Heart left ventricle (tissue), 16 donors: ENCODE measurements around the gene CYTH4. TPM values are rescaled to one million over a fixed set of nuclear protein-coding genes. Genes with fewer than 3 reads are reported as not detected.

Experiments
- ATAC-seq, 4 donors: fragments of 200-7000 bp; cut with Tn5 transposase; one replicate each; pipeline ENCODE4 v1.9.1; 2020 to 2022; ENCODE audit warnings: moderate library complexity in 4 of 4, mild to moderate bottlenecking in 3 of 4, moderate number of reproducible peaks in 1 of 4
- DNase-seq, 5 donors: peaks; one replicate each; pipeline ENCODE4 v3.0.0-alpha.2; 2020
- H3K27ac ChIP-seq, 12 donors: fragments of 200-600 bp; sonication (generic) in 4 of 12; one replicate each; pipeline versions ENCODE4 v1.5.0 to v1.8.0; 2016 to 2022; ENCODE audit warnings: mild to moderate bottlenecking in 2 of 12
- H3K27me3 ChIP-seq, 9 donors: fragments of 200-600 bp; sonication (generic) in 2 of 9; one replicate each; pipeline versions ENCODE4 v1.5.1 to v1.8.0; 2016 to 2022; ENCODE audit warnings: mild to moderate bottlenecking in 3 of 9
- H3K36me3 ChIP-seq, 9 donors: fragments of 200-600 bp; sonication (generic) in 2 of 9; one replicate each; pipeline versions ENCODE4 v1.5.0 to v1.8.0; 2018 to 2022; ENCODE audit warnings: mild to moderate bottlenecking in 2 of 9
- H3K4me1 ChIP-seq, 12 donors: fragments of 200-600 bp; sonication (generic) in 4 of 12; one replicate each; pipeline versions ENCODE4 v1.5.0 to v1.8.0; 2016 to 2022; ENCODE audit warnings: mild to moderate bottlenecking in 3 of 12
- H3K4me3 ChIP-seq, 12 donors: fragments of 200-600 bp; sonication (generic) in 4 of 12; one replicate each; pipeline versions ENCODE4 v1.5.0 to v1.8.0; 2017 to 2022; ENCODE audit warnings: mild to moderate bottlenecking in 9 of 12, moderate library complexity in 4 of 12
- H3K9me3 ChIP-seq, 12 donors: fragments of 200-600 bp; sonication (generic) in 4 of 12; one replicate each; pipeline versions ENCODE4 v1.5.0 to v1.8.0; 2016 to 2022; ENCODE audit warnings: mild to moderate bottlenecking in 1 of 12
- CTCF ChIP-seq, 12 donors: fragments of 200-600 bp; sonication (generic) in 4 of 12; IDR thresholded peaks; one replicate each; pipeline versions ENCODE4 v1.5.0 to v1.8.0; 2018 to 2022; ENCODE audit warnings: antibody characterized with exemption in 12 of 12, mild to moderate bottlenecking in 5 of 12
- POLR2A ChIP-seq, 2 donors: fragments of 450-650 bp; IDR thresholded peaks; one replicate each; pipeline ENCODE4 v1.6.1; 2017; ENCODE audit warnings: antibody characterized with exemption in 2 of 2, mild to moderate bottlenecking in 2 of 2, moderate library complexity in 2 of 2
- WGBS, 4 donors: extraction: QIAGEN DNeasy Blood & Tissue Kit in 2 of 4; methylation state at CpG; one replicate each; pipeline versions ENCODE4 v1.1.5 to v1.1.7; 2013 to 2018; 5-methylcytosine and 5-hydroxymethylcytosine counted together
- intact Hi-C, 10 donors: fragments of 100-400 bp; cut with DNase I; formaldehyde crosslinking; loops; one replicate each; pipeline versions ENCODE4 v1.11.1 to v1.14.2; 2022
- polyA plus RNA-seq, 2 donors: library from polyadenylated mRNA; stranded (reverse); fragments of 200-250 nt; gene quantifications; one replicate each; pipeline ENCODE4 v1.2.3, GENCODE V29; 2013
- total RNA-seq, 9 donors: library from RNA; depleted of rRNA in 2 of 9; stranded (reverse); fragments of >200 nt in 2 of 9; fragmentation: NEBNext Ultra II Directional in 3 of 9; extraction: Animal tissue kit (Norgen Biotek cat#: 25700) in 3 of 9; gene quantifications; one replicate each; pipeline versions ENCODE4 v1.1.0 to v1.2.4, GENCODE V29; 2016 to 2023
- donor health status: ischemic (EF 13 %, LVEDD 7.1; RV severe dilation, severe dysfunction).
- donor health status: healthy with polysubstance abuse.
- donor health status: DM: no; HTN: yes; CAD: no.
- donor health status: DM: no; HTN: no; CAD: no.
- donor health status: ischemic (EF 25% LVEDD 6.9; RV normal size, moderate dysfunction).
- donor health status: ischemic (EF 25% LVEDD 5.7; RV mildly dilated, moderate dysfunction).
- donor health status: healthy.
- donor health status: DM: yes; HTN: yes; CAD: no.
- donor health status: ischemic (EF 35%, LVEDD 5.7; RV mildly dilated, moderate dysfunction).
- donor health status: nonischemic (EF 11% LVEDD 7.7; RV severe dilation, severe dysfunction).
- donor health status: DM: yes; HTN: yes; CAD: no.
- donor health status: PGD.
- donor health status: ischemic (EF 29% LVEDD 5.4; RV normal size, mild dysfunction).
- donor health status: nonischemic (EF 23%, LVEDD 6.1; RV moderate dilation, normal function).

CYTH4 gene
- total and polyA plus RNA-seq, 11 donors, result 2.4 to 57.8 (median 4.3) TPM

GRCh38 chr22:37260155-37260795, 22.0 kb upstream of the CYTH4 start:
- TF ChIP-seq CTCF (IDR thresholded peaks at IDR 0.05) (no peak), POLR2A (IDR thresholded peaks at IDR 0.05) (no peak)
- Histone ChIP-seq H3K4me3 (no peak overlapping the region), H3K27me3 (peaks cover 5 to 76% (median 27%) of the 10 kb centered on the region in 9 donors), H3K36me3 (no peaks in the 10 kb centered on the region), H3K9me3 (peaks cover 0 to 17% (median 12%) of the 10 kb centered on the region in 12 donors), H3K4me1 (peaks cover 0 to 21% (median 2%) of the 10 kb centered on the region in 12 donors), H3K27ac (no peak overlapping the region)
- ATAC-seq (peak in 1 of 4 donors; percentile 12), DNase-seq (no peak)
- intact Hi-C loops, result loop anchor here in 4 of 10 donors (5.0 to 10.0 kb wide), 3 partner anchors 95 to 713 kb away; no protein-coding TSS in a partner anchor
- WGBS, 4 donors, result 47 to 63% (median 54%) methylated on average over 10 to 15 of the region's 15 CpGs

- H3K9me3 ChIP-seq, result peaks cover 0 to 17% (median 12%) of the 10 kb centered on the region in 12 donors
- ATAC-seq (peak; percentile 37 to 78 (median 69)), DNase-seq (peak; percentile 32 to 78 (median 57))
- TF ChIP-seq CTCF (IDR thresholded peaks at IDR 0.05), result peak; percentile 69 to 93 (median 86)
- TF ChIP-seq POLR2A (IDR thresholded peaks at IDR 0.05), result no peak
- intact Hi-C loops, result loop anchor here in 4 of 10 donors (1.0 to 10.0 kb wide), 4 partner anchors 96 to 714 kb away; no protein-coding TSS in a partner anchor
- H3K27me3 ChIP-seq, result peaks cover 4 to 76% (median 26%) of the 10 kb centered on the region in 9 donors
- no peak overlapping the region for H3K27ac ChIP-seq
- no peaks in the 10 kb centered on the region for H3K36me3 ChIP-seq
- 24 to 28% (median 25%) methylated on average over 14 of the region's 14 CpGs for WGBS, 4 donors
- peaks cover 0 to 21% (median 2%) of the 10 kb centered on the region in 12 donors for H3K4me1 ChIP-seq
- H3K4me3 ChIP-seq, result no peak overlapping the region
Observed at GRCh38 chr22:37260901-37261336, 21.4 kb upstream of the CYTH4 start.

- 58 to 68% (median 64%) methylated on average over 5 of the region's 5 CpGs for WGBS, 4 donors
- Histone ChIP-seq H3K27me3 (peaks cover 0 to 76% (median 22%) of the 10 kb centered on the region in 9 donors), H3K9me3 (peaks cover 0 to 17% (median 12%) of the 10 kb centered on the region in 12 donors), H3K27ac (no peak overlapping the region), H3K4me3 (no peak overlapping the region), H3K4me1 (peaks cover 0 to 29% (median 2%) of the 10 kb centered on the region in 12 donors), H3K36me3 (no peaks in the 10 kb centered on the region)
- no peak for ATAC-seq
- TF ChIP-seq CTCF (IDR thresholded peaks at IDR 0.05) (no peak), POLR2A (IDR thresholded peaks at IDR 0.05) (no peak)
- DNase-seq, result no peak
- intact Hi-C loops, result loop anchor here in 4 of 10 donors (5.0 to 10.0 kb wide), 3 partner anchors 98 to 715 kb away; no protein-coding TSS in a partner anchor
Observed at GRCh38 chr22:37262346-37262745, 20.0 kb upstream of the CYTH4 start.
